GM19193 (cell line): ENCODE measurements around the gene PINK1.

Experiments used
- POLR2A ChIP-seq: IDR thresholded peaks from 4 replicates; pipeline ENCODE4 v1.6.1; 2011; ENCODE audit not compliant: insufficient read depth, insufficient read length; ENCODE audit errors: extremely low read depth

PINK1 gene

DNA sequence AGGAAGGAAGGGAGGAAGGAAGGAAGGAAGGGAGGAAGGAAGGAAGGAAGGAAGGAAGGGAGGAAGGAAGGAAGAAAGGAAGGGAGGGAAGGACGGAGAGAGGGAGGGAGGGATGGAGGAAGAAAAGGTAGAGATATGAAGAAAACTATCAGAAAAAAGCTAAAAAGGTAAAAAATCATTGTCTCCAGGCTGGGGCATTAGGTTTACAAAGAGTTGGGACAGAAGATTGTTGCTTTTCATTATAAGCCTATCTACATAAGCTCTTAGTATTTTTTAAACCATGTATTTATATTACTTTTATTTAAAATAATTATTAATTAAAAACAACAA, 7.2 kb upstream of the PINK1 start:
- TF ChIP-seq POLR2A: no peak

DNA sequence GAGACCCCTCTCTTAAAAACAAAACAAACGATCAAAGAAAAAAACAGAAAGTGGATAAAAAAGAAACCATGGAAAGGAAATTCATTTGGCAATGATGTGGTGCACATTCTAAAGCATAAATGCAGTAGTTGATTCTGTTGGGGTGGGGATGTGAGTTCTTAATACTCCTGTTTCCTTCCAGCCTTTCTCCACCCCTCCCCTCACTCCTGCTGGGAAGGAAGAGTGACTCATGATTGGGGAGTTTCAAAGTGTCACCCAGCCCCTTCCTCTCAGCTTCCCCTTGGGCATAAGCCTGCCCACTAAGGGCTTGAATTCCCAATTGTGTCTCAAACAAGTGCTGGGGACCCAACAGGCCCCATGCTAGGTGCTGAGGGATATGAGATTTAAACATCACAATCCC, 6.7 kb upstream of the PINK1 start:
- no peak for TF ChIP-seq POLR2A

DNA sequence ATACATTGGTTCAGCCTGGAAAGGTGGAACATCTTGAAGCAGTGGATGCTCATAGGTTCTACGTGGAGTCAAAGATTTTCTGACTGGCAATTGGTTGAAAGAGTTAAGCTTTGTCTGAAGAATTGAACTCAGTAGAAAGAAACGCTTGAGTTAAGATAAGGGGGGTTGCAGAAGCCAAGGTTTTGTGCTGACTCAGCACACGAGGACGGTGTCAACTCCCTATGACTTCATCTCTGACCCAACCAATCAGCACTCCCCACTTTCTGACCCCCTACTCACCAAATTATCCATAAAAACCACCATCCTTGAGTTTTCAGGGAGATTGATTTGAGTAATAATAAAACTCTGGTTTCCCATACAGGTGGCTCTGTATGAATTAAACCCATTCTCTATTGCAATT, 2.5 kb upstream of the PINK1 start:
- TF ChIP-seq POLR2A: no peak

DNA sequence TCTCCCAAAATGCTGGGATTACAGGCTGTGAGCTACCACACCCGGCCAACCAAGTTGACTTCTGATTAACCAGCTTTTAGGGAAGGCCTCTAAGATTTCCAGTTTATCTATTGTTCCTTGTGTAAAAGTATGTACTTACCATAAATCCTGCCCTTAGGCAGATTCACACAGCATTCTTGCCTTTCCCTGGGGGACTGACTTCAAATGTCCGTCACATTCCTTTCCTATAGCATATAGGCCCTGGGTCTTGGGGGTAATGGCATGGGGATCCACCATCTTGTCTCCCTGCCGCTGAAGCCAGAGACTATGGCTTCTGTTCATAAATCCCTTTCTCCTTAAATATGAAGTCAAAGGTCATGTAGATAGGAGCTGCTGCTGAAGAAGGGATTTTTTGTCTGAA, 872 bp upstream of the PINK1 start:
- TF ChIP-seq POLR2A: no peak

DNA sequence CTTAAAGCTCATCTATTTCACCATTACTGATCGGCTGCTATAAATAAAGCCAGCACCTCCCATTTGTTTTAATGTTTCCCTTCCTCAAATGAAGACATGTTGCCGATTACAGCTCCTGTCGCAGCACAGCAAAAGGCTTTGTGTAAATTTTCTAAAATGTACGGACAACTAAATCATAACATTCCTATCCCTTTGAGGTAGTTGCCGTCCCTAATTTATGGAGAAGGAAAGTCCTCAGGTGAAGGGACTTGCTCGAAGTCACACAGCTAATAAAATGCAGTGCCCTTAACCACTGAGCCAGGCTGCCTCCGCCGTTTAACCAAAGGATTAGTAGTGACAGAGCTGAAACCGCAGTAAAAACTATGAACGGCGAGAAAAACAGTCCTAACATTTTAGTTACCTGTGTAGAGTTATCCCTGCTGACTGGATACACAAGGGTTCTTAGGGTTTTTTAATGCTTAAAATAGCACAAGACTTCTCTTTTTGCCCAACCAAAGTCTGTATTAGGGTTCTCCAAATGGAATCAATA, 871 bp downstream of the PINK1 start:
- no peak for TF ChIP-seq POLR2A

DNA sequence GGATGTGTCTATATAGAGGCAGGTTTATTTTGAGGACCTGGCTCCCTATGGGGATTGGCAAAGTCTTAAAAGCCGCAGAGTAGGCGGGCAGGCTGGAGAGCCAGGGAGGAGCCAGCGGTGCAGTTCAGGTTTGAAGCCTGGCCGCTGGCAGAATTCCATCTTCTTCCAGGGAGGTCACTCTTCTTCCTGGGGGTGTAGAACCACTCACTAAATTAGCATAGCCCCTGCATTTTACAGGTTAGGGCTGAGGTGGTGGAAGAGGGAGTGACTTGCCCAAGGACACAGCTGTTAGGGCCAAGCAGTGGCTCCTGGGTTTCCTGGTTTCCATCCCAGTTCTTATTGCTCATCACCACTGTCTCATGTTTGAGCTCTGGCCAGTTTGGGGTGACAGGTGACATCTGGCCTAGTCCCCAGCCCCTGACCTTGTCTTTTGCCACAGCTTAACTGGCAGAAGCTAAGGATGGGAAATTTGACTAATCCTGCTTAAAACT, 1.4 kb downstream of the PINK1 start:
- no peak for TF ChIP-seq POLR2A

DNA sequence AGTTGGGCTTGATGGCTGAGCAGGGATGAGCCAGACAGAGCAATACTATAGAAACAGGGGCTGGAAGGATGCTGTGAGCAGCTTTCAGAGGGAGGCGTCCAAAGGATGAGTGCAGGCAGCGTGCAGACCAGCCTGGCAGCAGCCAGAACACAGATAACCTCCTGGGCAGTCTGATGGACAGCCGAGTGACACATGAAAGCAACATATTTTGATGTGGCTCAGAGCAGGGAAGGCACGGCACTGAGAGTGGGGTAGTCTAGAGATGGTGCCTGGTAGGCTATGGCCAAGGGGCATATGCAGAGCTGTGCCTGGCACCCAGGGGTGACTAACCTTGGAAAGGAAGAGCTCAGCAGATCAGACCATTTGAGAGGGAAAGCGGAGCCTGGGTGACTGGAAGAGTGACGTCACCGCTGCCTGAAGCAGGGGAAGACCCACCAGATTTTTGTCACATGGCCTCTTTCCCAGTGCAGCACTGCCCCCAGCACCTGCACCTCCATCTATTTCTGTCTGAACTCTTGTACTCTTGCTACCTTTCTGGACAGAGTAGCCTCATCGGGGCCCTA, 3.6 kb downstream of the PINK1 start:
- no peak for TF ChIP-seq POLR2A

DNA sequence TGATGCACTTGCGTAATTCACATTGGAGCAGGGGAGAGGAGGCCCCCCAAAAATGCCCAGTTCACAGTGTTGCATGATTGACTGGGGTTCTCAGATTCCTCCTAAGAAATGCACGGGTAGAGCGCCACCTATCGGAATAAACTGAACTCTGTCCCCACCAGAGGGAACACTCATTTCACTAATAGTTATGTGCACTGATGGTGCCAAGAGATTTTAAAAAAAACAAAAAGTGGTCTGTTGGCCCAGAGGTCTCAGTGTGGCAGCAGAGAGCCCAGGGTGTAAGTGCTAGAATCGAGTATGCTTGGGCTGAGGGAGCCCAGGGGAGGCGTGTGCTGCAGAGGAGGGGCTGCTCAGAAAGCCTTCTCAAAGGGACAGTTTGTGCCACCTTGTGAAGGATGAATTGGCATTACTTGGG, 6.9 kb downstream of the PINK1 start:
- no peak for TF ChIP-seq POLR2A

DNA sequence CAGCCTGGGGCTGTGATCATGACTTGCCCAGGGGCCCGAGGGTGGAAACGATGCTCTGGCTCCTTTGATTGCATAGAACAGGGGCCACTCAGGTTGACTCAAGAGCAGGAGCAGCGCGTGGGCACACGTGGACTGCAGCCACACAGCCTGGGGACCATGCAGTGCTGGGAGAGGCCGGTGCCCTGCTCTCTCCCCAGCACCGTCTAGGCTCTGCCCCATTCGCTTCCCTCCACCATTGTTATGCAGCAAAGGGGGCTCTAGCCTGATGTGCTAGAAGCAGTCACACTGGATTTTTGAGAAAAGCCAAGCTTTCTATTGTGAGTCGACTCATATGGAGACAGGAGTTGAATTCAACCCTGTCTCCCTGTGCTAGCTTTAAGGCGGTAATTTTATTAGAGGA, 8.7 kb downstream of the PINK1 start:
- TF ChIP-seq POLR2A: no peak

DNA sequence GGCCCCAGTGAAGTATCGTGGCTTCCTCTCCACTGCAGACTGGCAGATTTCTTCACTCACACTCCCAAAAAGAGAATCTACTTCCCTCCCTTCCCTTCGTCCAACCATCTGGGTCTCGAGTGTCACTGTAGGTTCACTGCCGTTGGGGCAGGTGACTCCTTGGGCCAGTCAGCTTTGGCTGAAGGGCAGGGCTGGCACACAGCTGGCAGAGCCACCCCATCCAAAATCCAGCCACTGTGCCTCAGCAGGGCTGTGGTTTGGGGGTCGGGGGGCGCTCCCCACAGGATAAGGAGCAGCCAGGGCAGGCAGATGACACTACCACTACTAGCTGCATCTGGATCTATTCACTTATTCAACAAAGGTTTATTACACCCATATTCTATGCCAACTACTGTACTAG, 9.8 kb downstream of the PINK1 start:
- no peak for TF ChIP-seq POLR2A

DNA sequence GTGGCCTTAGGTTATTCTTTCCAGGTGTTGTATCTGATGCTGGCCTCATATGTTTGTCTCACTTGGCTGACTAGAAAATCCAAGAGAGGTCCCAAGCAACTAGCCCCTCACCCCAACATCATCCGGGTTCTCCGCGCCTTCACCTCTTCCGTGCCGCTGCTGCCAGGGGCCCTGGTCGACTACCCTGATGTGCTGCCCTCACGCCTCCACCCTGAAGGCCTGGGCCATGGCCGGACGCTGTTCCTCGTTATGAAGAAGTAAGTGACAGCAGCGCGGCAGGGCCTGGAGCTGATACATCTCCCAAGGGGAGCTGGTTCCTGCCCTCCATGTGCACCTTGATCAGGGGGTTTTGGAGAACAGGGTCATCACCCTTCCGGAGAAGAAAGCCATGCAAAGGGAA, 11.2 kb downstream of the PINK1 start:
- no peak for TF ChIP-seq POLR2A

DNA sequence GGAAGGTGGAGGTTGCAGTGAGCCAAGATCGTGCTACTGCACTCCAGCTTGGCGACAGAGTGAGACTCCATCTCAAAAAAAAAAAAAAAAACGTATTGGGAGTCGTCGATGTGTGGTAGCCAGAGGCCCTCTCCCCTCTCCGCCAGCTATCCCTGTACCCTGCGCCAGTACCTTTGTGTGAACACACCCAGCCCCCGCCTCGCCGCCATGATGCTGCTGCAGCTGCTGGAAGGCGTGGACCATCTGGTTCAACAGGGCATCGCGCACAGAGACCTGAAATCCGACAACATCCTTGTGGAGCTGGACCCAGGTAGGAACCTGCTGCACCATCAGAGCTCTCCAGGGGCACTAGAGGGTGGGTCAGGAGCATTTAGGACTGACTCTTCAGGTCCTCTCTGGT, 12.2 kb downstream of the PINK1 start:
- no peak for TF ChIP-seq POLR2A

DNA sequence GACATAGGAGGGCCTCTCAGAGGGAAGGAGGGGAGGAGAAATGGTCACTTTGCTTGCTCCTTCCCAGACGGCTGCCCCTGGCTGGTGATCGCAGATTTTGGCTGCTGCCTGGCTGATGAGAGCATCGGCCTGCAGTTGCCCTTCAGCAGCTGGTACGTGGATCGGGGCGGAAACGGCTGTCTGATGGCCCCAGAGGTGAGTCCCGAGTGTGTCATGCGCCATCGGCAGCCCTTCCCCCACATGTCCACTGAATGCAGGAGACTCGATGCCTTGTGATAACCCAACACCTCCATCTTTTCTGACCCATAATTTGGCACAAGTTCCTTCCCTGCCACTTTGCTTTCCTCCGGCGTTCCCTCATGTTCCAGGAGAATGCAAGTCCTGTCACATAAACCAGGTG, 15.2 kb downstream of the PINK1 start:
- no peak for TF ChIP-seq POLR2A

DNA sequence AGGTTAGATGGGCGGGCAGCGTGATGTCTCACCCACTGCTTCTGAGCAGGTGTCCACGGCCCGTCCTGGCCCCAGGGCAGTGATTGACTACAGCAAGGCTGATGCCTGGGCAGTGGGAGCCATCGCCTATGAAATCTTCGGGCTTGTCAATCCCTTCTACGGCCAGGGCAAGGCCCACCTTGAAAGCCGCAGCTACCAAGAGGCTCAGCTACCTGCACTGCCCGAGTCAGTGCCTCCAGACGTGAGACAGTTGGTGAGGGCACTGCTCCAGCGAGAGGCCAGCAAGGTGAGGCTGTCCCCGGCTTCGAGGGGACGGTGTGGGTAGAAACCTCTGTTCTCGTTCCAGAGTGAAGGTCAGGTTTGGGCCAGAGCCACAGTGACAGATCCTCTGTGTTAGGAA, 15.7 kb downstream of the PINK1 start:
- no peak for TF ChIP-seq POLR2A

DNA sequence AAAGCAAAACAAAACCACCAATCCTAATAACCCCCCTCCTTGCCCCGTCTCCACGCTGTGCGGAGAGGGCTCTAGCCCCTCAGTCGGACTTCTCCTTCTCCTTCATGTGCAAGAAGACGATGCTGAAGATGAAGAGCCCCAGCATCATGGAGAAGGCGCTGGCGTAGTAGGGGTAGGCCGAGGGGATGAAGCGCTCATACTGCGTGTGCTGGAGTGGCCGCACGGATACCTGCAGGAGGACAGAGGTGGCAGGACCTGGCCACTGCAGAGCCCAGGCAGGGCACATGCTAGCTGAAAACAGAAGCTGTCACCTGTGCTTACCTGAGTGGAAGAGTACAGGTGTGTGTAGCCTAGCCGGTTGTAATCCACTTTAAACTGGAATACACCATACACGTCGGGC, 19.0 kb downstream of the PINK1 start:
- TF ChIP-seq POLR2A: no peak

DNA sequence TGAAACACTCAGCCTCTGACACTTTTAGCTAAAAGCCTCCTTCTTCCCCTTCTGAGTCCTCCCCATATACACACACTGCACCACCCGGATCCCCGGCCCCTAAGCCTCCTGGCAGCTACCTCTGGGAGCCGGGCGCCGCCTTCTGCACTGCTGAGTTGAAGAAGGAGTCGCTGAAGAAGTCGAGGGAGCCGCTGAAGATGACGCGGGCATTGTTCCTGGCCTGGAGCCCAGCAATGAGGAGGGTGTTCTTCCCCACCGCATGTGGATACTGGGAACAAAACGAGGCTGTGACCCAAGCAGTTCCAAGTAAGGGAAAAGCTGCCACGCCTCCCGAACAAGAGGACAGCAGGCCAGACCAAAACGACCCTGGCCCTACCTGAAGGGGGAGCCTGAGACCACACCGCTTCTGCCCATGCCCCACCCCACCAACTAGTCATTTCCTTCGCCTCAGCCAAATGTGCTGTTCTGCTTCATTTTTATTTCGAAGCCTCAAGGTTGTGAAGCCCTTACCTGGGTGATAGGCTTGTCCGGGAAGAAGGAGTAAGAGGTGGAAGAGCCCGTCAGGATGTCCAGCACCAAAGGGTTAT, 20.9 kb downstream of the PINK1 start:
- TF ChIP-seq POLR2A: no peak

DNA sequence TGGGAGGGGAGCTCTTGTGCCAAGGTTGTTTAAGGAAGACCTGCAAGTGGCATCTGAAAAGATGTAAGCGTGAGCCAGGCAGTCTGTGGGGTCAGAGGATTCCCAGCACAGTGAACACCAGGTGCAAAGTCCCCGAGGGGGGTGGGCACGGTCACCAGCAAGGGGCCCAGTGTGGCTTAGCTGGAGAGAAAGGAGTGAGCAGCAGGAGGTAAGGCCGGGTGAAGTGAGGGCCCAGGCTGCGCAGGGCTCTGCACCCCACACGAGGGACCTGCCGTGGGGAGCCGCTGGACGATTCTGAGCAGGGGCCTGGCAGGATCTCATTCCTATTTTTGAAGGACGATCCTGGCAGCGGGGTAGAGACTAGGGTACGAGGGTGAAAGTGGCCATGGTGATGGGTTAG, 23.8 kb downstream of the PINK1 start:
- no peak for TF ChIP-seq POLR2A

DNA sequence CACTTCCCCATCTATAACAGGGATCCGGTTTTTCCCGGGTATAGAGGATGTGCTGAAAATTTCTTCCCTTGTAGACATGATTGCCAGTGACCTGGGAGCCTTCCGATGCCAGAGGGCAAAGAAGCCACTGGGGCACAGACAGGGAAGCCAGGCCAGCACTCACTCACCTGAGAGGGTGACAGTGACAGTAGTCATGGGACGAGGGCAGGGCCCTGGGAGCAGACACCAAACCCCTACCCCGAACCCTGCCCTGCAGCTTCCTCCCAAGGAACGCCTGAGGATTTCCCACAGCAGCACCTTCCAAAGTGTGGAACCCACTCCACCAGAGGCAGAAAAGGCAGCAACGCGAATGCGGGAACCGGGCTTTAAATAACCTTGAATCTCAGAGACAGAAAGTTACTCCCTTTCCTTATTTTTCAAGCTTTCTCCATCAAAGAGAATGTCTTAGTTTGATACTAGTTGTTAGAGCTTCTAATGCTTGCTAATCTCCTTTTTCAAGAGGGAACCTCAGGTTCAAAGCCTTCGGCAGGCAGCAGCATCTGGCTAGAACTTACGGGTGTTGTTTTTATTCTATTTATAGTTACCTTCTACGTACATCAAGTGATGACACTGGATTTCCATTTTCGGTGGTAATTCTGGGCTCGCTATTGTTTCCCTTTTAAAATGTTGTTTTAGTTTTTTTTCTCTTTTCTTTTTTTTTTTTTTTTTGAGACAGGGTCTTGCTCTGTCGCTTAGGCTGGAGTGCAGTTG, 25.1 kb downstream of the PINK1 start:
- TF ChIP-seq POLR2A: no peak
